ENCODE measurements around the gene SND1. TPM values are rescaled to one million over a fixed set of nuclear protein-coding genes. Genes with fewer than 3 reads are reported as not detected.

The SND1 gene
- total RNA-seq, 4 donors from 2014 or later = 55.5 to 305 (median 80.1) TPM

GRCh38 chr7:127996253-127997071, 344.5 kb downstream of the SND1 start:
- TF ChIP-seq POLR2A (IDR thresholded peaks at IDR 0.05) (no peak), CTCF (IDR thresholded peaks at IDR 0.05) (no peak)
- peaks cover 0 to 4% (median 0%) of the 10 kb centered on the region in 3 donors for H3K36me3 ChIP-seq
- H3K27me3 ChIP-seq = no peaks in the 10 kb centered on the region
- no peaks in the 10 kb centered on the region for H3K9me3 ChIP-seq
- no peak overlapping the region for H3K27ac ChIP-seq
- DNase-seq = no peak
- peaks cover 0 to 3% (median 0%) of the 10 kb centered on the region in 4 donors for H3K4me1 ChIP-seq
- H3K4me3 ChIP-seq = no peak overlapping the region

- H3K9me3 ChIP-seq = no peaks in the 10 kb centered on the region
- H3K4me3 ChIP-seq = no peak overlapping the region
- H3K27me3 ChIP-seq = no peaks in the 10 kb centered on the region
- peaks cover 0 to 3% (median 0%) of the 10 kb centered on the region in 4 donors for H3K4me1 ChIP-seq
- H3K36me3 ChIP-seq = peaks cover 0 to 2% (median 0%) of the 10 kb centered on the region in 3 donors
- TF ChIP-seq POLR2A (IDR thresholded peaks at IDR 0.05) (no peak), CTCF (IDR thresholded peaks at IDR 0.05) (no peak)
- no peak overlapping the region for H3K27ac ChIP-seq
- DNase-seq = no peak
These were observed 345.4 kb downstream of the SND1 start for GRCh38 chr7:127997226-127997922.

GRCh38 chr7:127998671-127999070, 346.7 kb downstream of the SND1 start:
- Histone ChIP-seq H3K9me3 (no peaks in the 10 kb centered on the region), H3K27me3 (no peaks in the 10 kb centered on the region), H3K36me3 (no peaks in the 10 kb centered on the region), H3K27ac (no peak overlapping the region), H3K4me1 (peaks cover 0 to 3% (median 0%) of the 10 kb centered on the region in 4 donors), H3K4me3 (no peak overlapping the region)
- no peak for DNase-seq
- no peak for TF ChIP-seq POLR2A (IDR thresholded peaks at IDR 0.05)
- TF ChIP-seq CTCF (IDR thresholded peaks at IDR 0.05) = no peak

- no peak overlapping the region for H3K4me3 ChIP-seq
- H3K27me3 ChIP-seq = no peaks in the 10 kb centered on the region
- H3K27ac ChIP-seq = peak overlapping the region in 1 of 4 donors; percentile 73
- TF ChIP-seq POLR2A (IDR thresholded peaks at IDR 0.05) (no peak), CTCF (IDR thresholded peaks at IDR 0.05) (no peak)
- H3K4me1 ChIP-seq = peaks cover 0 to 13% (median 0%) of the 10 kb centered on the region in 4 donors
- no peaks in the 10 kb centered on the region for H3K9me3 ChIP-seq
- no peaks in the 10 kb centered on the region for H3K36me3 ChIP-seq
- DNase-seq = no peak
These were observed 348.1 kb downstream of the SND1 start for GRCh38 chr7:128000048-128000447.

GRCh38 chr7:128000854-128001265, 348.9 kb downstream of the SND1 start:
- Histone ChIP-seq H3K36me3 (no peaks in the 10 kb centered on the region), H3K27me3 (no peaks in the 10 kb centered on the region), H3K4me1 (peaks cover 0 to 16% (median 0%) of the 10 kb centered on the region in 4 donors), H3K27ac (peak overlapping the region in 1 of 4 donors; percentile 73), H3K9me3 (no peaks in the 10 kb centered on the region), H3K4me3 (no peak overlapping the region)
- peak in 1 of 3 donors; percentile 66 for DNase-seq
- TF ChIP-seq CTCF (IDR thresholded peaks at IDR 0.05) (no peak), POLR2A (IDR thresholded peaks at IDR 0.05) (no peak)
